Cerebellar cortex (tissue), 1 donor: ENCODE results near the gene DUOXA2.

Experiments
- DNase-seq: peaks from one replicate; pipeline ENCODE4 v3.0.0-alpha.2; 2015; ENCODE audit warnings: low spot score

Gene DUOXA2

GRCh38 chr15:45136378-45136764 is 22.2 kb downstream of the DUOXA2 start:
- DNase-seq, result no peak

GRCh38 chr15:45137703-45138102 is 23.6 kb downstream of the DUOXA2 start:
- no peak for DNase-seq

- no peak for DNase-seq
Measured at GRCh38 chr15:45138814-45139765, 25.0 kb downstream of the DUOXA2 start.

GRCh38 chr15:45139770-45140169 is 25.6 kb downstream of the DUOXA2 start:
- DNase-seq, result no peak

- no peak for DNase-seq
Measured at GRCh38 chr15:45140557-45141250, 26.6 kb downstream of the DUOXA2 start.

- DNase-seq, result no peak
Measured at GRCh38 chr15:45141386-45141785, 27.3 kb downstream of the DUOXA2 start.

GRCh38 chr15:45143056-45143455 is 28.9 kb downstream of the DUOXA2 start:
- DNase-seq, result no peak

GRCh38 chr15:45143946-45144345 is 29.8 kb downstream of the DUOXA2 start:
- DNase-seq, result no peak

- no peak for DNase-seq
Measured at GRCh38 chr15:45144775-45145174, 30.6 kb downstream of the DUOXA2 start.

GRCh38 chr15:45146405-45146804 is 32.3 kb downstream of the DUOXA2 start:
- no peak for DNase-seq

GRCh38 chr15:45147606-45148005 is 33.5 kb downstream of the DUOXA2 start:
- no peak for DNase-seq

- DNase-seq, result no peak
Measured at GRCh38 chr15:45148076-45149059, 34.2 kb downstream of the DUOXA2 start.

- DNase-seq, result no peak
Measured at GRCh38 chr15:45149060-45149459, 34.9 kb downstream of the DUOXA2 start.

- DNase-seq, result no peak
Measured at GRCh38 chr15:45150481-45150880, 36.4 kb downstream of the DUOXA2 start.

GRCh38 chr15:45150997-45151396 is 36.9 kb downstream of the DUOXA2 start:
- no peak for DNase-seq

GRCh38 chr15:45151998-45152828 is 38.1 kb downstream of the DUOXA2 start:
- no peak for DNase-seq

GRCh38 chr15:45155739-45156138 is 41.6 kb downstream of the DUOXA2 start:
- no peak for DNase-seq

- DNase-seq, result no peak
Measured at GRCh38 chr15:45156744-45157455, 42.8 kb downstream of the DUOXA2 start.

GRCh38 chr15:45157974-45158373 is 43.8 kb downstream of the DUOXA2 start:
- DNase-seq, result no peak

- DNase-seq, result no peak
Measured at GRCh38 chr15:45161666-45162065, 47.5 kb downstream of the DUOXA2 start.
